ENCODE measurements around the gene CARD16. TPM values are rescaled to one million over a fixed set of nuclear protein-coding genes. Genes with fewer than 3 reads are reported as not detected.

Gene CARD16
- total and polyA plus RNA-seq, 4 donors: 11.8 to 30.6 (median 19.7) TPM

GRCh38 chr11:105007463-105007862 lies 37.7 kb downstream of the CARD16 start:
- Histone ChIP-seq H3K27ac (ENCODE audit: low read depth in 1 of 2, low read length in 2 of 2) (no peak overlapping the region), H3K36me3 (ENCODE audit: control insufficient read depth in 1 of 2, insufficient read depth in 2 of 2, low read length in 1 of 2) (no peaks in the 10 kb centered on the region), H3K27me3 (ENCODE audit: control insufficient read depth in 1 of 2, insufficient read depth in 2 of 2, low read length in 1 of 2) (no peaks in the 10 kb centered on the region), H3K4me3 (ENCODE audit: low read length in 2 of 2) (no peak overlapping the region), H3K4me1 (ENCODE audit: control insufficient read depth in 1 of 2, insufficient read depth in 2 of 2, low read length in 2 of 2) (no peaks in the 10 kb centered on the region), H3K9me3 (ENCODE audit: control insufficient read depth, low read length) (no peaks in the 10 kb centered on the region)
- intact Hi-C loops (cut with DNase I): no loop called here
- DNase-seq (no peak), ATAC-seq (ENCODE audit: low FRiP score) (no peak)

DNA sequence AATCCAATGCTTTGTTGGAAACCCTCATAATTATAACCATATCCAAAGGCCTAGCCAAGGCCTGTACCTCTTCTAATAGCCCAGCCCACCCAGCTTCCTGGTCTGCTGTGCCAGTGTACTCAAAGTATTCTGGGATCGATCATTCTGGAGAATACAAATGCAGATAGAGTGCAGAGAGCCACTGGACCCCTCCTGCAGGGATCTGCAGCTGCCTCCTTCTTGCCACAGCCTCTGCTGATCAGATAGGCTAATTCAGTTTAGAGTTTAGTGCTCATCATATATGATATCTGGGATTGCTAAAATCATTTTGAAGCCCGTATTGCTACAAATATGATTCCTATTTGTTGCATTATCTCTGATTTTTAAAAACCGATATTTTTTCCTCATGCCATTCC lies 39.7 kb downstream of the CARD16 start:
- intact Hi-C loops (cut with DNase I): no loop called here
- Histone ChIP-seq H3K9me3 (ENCODE audit: control insufficient read depth, low read length) (no peaks in the 10 kb centered on the region), H3K36me3 (ENCODE audit: control insufficient read depth in 1 of 2, insufficient read depth in 2 of 2, low read length in 1 of 2) (no peaks in the 10 kb centered on the region), H3K27ac (ENCODE audit: low read depth in 1 of 2, low read length in 2 of 2) (no peak overlapping the region), H3K27me3 (ENCODE audit: control insufficient read depth in 1 of 2, insufficient read depth in 2 of 2, low read length in 1 of 2) (no peaks in the 10 kb centered on the region), H3K4me1 (ENCODE audit: control insufficient read depth in 1 of 2, insufficient read depth in 2 of 2, low read length in 2 of 2) (no peaks in the 10 kb centered on the region), H3K4me3 (ENCODE audit: low read length in 2 of 2) (no peak overlapping the region)
- 84 to 88% methylated on average over 3 of the region's 3 CpGs for WGBS, 2 donors
- ATAC-seq (ENCODE audit: low FRiP score) (no peak), DNase-seq (no peak)

DNA sequence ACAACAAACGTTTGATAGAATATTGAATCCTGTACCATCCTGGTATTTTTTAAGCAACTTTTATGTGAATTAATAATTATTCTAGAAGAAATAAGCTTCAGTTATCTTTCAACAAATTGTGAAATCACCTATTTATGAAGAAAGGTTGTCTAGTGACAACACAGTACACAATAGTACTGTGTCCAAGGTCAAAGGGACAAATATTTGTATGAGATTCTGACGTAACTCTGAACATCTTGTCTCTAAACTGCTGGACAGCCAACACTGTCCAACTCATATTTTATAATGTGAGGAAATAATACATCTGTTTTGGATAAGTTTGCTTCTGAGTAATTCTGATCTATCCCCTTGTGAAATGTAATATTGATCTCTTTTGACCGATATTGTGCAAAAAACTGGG lies 41.1 kb downstream of the CARD16 start:
- Histone ChIP-seq H3K4me1 (ENCODE audit: control insufficient read depth in 1 of 2, insufficient read depth in 2 of 2, low read length in 2 of 2) (no peaks in the 10 kb centered on the region), H3K4me3 (ENCODE audit: low read length in 2 of 2) (no peak overlapping the region), H3K27ac (ENCODE audit: low read depth in 1 of 2, low read length in 2 of 2) (no peak overlapping the region), H3K36me3 (ENCODE audit: control insufficient read depth in 1 of 2, insufficient read depth in 2 of 2, low read length in 1 of 2) (no peaks in the 10 kb centered on the region), H3K27me3 (ENCODE audit: control insufficient read depth in 1 of 2, insufficient read depth in 2 of 2, low read length in 1 of 2) (no peaks in the 10 kb centered on the region), H3K9me3 (ENCODE audit: control insufficient read depth, low read length) (no peaks in the 10 kb centered on the region)
- intact Hi-C loops (cut with DNase I): no loop called here
- ATAC-seq (ENCODE audit: low FRiP score) (no peak), DNase-seq (no peak)
- WGBS, 2 donors: 61 to 86% methylated on average over 3 of the region's 3 CpGs

GRCh38 chr11:105003151-105003550 lies 42.0 kb downstream of the CARD16 start:
- ATAC-seq (ENCODE audit: low FRiP score) (no peak), DNase-seq (no peak)
- H3K36me3 ChIP-seq (ENCODE audit: control insufficient read depth in 1 of 2, insufficient read depth in 2 of 2, low read length in 1 of 2): no peaks in the 10 kb centered on the region
- intact Hi-C loops (cut with DNase I): no loop called here
- H3K27me3 ChIP-seq (ENCODE audit: control insufficient read depth in 1 of 2, insufficient read depth in 2 of 2, low read length in 1 of 2): no peaks in the 10 kb centered on the region
- H3K4me1 ChIP-seq (ENCODE audit: control insufficient read depth in 1 of 2, insufficient read depth in 2 of 2, low read length in 2 of 2): no peaks in the 10 kb centered on the region
- no peak overlapping the region for H3K27ac ChIP-seq (ENCODE audit: low read depth in 1 of 2, low read length in 2 of 2)
- no peak overlapping the region for H3K4me3 ChIP-seq (ENCODE audit: low read length in 2 of 2)
- 41 to 54% methylated on average over 2 of the region's 2 CpGs for WGBS, 2 donors
- no peaks in the 10 kb centered on the region for H3K9me3 ChIP-seq (ENCODE audit: control insufficient read depth, low read length)

- intact Hi-C loops (cut with DNase I): no loop called here
- Histone ChIP-seq H3K27ac (ENCODE audit: low read depth in 1 of 2, low read length in 2 of 2) (no peak overlapping the region), H3K27me3 (ENCODE audit: control insufficient read depth in 1 of 2, insufficient read depth in 2 of 2, low read length in 1 of 2) (no peaks in the 10 kb centered on the region), H3K36me3 (ENCODE audit: control insufficient read depth in 1 of 2, insufficient read depth in 2 of 2, low read length in 1 of 2) (no peaks in the 10 kb centered on the region), H3K4me1 (ENCODE audit: control insufficient read depth in 1 of 2, insufficient read depth in 2 of 2, low read length in 2 of 2) (no peaks in the 10 kb centered on the region), H3K4me3 (ENCODE audit: low read length in 2 of 2) (no peak overlapping the region), H3K9me3 (ENCODE audit: control insufficient read depth, low read length) (no peaks in the 10 kb centered on the region)
- ATAC-seq (ENCODE audit: low FRiP score): peak; percentile 48
- 75% methylated on average over 7 of the region's 7 CpGs for WGBS, 2 donors
- peak in 1 of 2 donors; percentile 44 for DNase-seq
Observed at GRCh38 chr11:105000797-105001196, 44.3 kb downstream of the CARD16 start.

DNA sequence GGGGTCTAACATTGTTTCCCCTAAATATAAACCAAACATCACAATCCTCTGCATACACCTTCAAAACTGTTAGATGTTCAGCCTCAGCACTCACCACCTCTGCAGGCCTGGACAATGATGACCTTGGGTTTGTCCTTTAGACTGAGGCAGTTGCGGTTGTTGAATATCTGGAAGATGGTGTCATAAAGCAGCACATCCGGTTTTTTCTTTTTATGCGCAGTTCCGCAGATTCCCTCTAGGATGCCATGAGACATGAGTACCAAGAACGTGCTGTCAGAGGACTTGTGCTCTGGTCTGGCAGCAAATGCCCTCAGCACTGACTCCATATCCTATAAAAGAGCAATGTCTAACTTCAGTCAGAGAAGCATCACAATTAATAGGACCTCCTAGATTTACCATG lies 45.0 kb downstream of the CARD16 start:
- intact Hi-C loops (cut with DNase I): no loop called here
- no peaks in the 10 kb centered on the region for H3K36me3 ChIP-seq (ENCODE audit: control insufficient read depth in 1 of 2, insufficient read depth in 2 of 2, low read length in 1 of 2)
- H3K27me3 ChIP-seq (ENCODE audit: control insufficient read depth in 1 of 2, insufficient read depth in 2 of 2, low read length in 1 of 2): no peaks in the 10 kb centered on the region
- ATAC-seq (ENCODE audit: low FRiP score) (no peak), DNase-seq (no peak)
- H3K9me3 ChIP-seq (ENCODE audit: control insufficient read depth, low read length): no peaks in the 10 kb centered on the region
- no peak overlapping the region for H3K27ac ChIP-seq (ENCODE audit: low read depth in 1 of 2, low read length in 2 of 2)
- WGBS, 2 donors: 89 to 90% methylated on average over 5 of the region's 5 CpGs
- H3K4me3 ChIP-seq (ENCODE audit: low read length in 2 of 2): no peak overlapping the region
- no peaks in the 10 kb centered on the region for H3K4me1 ChIP-seq (ENCODE audit: control insufficient read depth in 1 of 2, insufficient read depth in 2 of 2, low read length in 2 of 2)

DNA sequence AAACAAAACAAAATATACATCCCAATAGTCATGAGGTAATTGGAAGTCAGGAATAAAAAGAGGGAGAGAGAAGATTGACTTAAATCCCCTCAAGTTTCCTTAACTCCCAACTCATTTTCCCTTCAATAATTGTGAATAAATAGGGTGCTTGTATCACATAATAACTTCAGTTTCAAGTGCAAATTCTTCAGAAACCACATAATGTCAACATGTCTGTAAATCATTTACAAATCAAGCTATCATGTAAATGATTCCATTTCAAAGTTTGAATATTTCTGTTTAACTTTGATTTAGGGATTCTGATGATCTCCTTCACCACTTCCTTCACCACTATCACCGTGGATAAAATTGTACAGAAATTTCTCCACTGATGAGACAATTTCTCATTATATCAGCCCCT lies 45.4 kb downstream of the CARD16 start:
- ATAC-seq (ENCODE audit: low FRiP score): no peak
- Histone ChIP-seq H3K4me3 (ENCODE audit: low read length in 2 of 2) (no peak overlapping the region), H3K36me3 (ENCODE audit: control insufficient read depth in 1 of 2, insufficient read depth in 2 of 2, low read length in 1 of 2) (no peaks in the 10 kb centered on the region), H3K27ac (ENCODE audit: low read depth in 1 of 2, low read length in 2 of 2) (no peak overlapping the region), H3K4me1 (ENCODE audit: control insufficient read depth in 1 of 2, insufficient read depth in 2 of 2, low read length in 2 of 2) (no peaks in the 10 kb centered on the region), H3K27me3 (ENCODE audit: control insufficient read depth in 1 of 2, insufficient read depth in 2 of 2, low read length in 1 of 2) (no peaks in the 10 kb centered on the region), H3K9me3 (ENCODE audit: control insufficient read depth, low read length) (no peaks in the 10 kb centered on the region)
- no peak for DNase-seq
- intact Hi-C loops (cut with DNase I): no loop called here
- 71 to 85% methylated on average over 1 of the region's 1 CpG for WGBS, 2 donors

GRCh38 chr11:104997288-104997687 lies 47.8 kb downstream of the CARD16 start:
- intact Hi-C loops (cut with DNase I): no loop called here
- ATAC-seq (ENCODE audit: low FRiP score) (no peak), DNase-seq (no peak)
- Histone ChIP-seq H3K9me3 (ENCODE audit: control insufficient read depth, low read length) (no peaks in the 10 kb centered on the region), H3K4me1 (ENCODE audit: control insufficient read depth in 1 of 2, insufficient read depth in 2 of 2, low read length in 2 of 2) (no peaks in the 10 kb centered on the region), H3K36me3 (ENCODE audit: control insufficient read depth in 1 of 2, insufficient read depth in 2 of 2, low read length in 1 of 2) (no peaks in the 10 kb centered on the region), H3K27ac (ENCODE audit: low read depth in 1 of 2, low read length in 2 of 2) (no peak overlapping the region), H3K27me3 (ENCODE audit: control insufficient read depth in 1 of 2, insufficient read depth in 2 of 2, low read length in 1 of 2) (no peaks in the 10 kb centered on the region), H3K4me3 (ENCODE audit: low read length in 2 of 2) (no peak overlapping the region)
- WGBS, 2 donors: 60 to 67% methylated on average over 6 of the region's 6 CpGs

GRCh38 chr11:104995001-104995408 lies 50.1 kb downstream of the CARD16 start:
- H3K4me1 ChIP-seq (ENCODE audit: control insufficient read depth in 1 of 2, insufficient read depth in 2 of 2, low read length in 2 of 2): no peaks in the 10 kb centered on the region
- WGBS, 2 donors: 49 to 67% methylated on average over 2 of the region's 2 CpGs

More at GRCh38 chr11:104995001-104995408, 50.1 kb downstream of the CARD16 start:
- Histone ChIP-seq H3K36me3 (ENCODE audit: control insufficient read depth in 1 of 2, insufficient read depth in 2 of 2, low read length in 1 of 2) (no peaks in the 10 kb centered on the region), H3K27ac (ENCODE audit: low read depth in 1 of 2, low read length in 2 of 2) (no peak overlapping the region), H3K4me3 (ENCODE audit: low read length in 2 of 2) (no peak overlapping the region), H3K9me3 (ENCODE audit: control insufficient read depth, low read length) (no peaks in the 10 kb centered on the region), H3K27me3 (ENCODE audit: control insufficient read depth in 1 of 2, insufficient read depth in 2 of 2, low read length in 1 of 2) (no peaks in the 10 kb centered on the region)
- DNase-seq (no peak), ATAC-seq (ENCODE audit: low FRiP score) (no peak)
- intact Hi-C loops (cut with DNase I): no loop called here

Measured in aorta (tissue), 5 donors.